Measurements from ENCODE around the gene KRTAP16-1.

GRCh38 chr17:41343029-41343428 is 33.9 kb upstream of the KRTAP16-1 start:
- TF ChIP-seq, protein P1, sequence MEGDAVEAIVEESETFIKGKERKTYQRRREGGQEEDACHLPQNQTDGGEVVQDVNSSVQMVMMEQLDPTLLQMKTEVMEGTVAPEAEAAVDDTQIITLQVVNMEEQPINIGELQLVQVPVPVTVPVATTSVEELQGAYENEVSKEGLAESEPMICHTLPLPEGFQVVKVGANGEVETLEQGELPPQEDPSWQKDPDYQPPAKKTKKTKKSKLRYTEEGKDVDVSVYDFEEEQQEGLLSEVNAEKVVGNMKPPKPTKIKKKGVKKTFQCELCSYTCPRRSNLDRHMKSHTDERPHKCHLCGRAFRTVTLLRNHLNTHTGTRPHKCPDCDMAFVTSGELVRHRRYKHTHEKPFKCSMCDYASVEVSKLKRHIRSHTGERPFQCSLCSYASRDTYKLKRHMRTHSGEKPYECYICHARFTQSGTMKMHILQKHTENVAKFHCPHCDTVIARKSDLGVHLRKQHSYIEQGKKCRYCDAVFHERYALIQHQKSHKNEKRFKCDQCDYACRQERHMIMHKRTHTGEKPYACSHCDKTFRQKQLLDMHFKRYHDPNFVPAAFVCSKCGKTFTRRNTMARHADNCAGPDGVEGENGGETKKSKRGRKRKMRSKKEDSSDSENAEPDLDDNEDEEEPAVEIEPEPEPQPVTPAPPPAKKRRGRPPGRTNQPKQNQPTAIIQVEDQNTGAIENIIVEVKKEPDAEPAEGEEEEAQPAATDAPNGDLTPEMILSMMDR (IDR thresholded peaks at IDR 0.05): no peak
- TF ChIP-seq POLR2A (IDR thresholded peaks at IDR 0.05): no peak

Data from body of pancreas (tissue), 4 donors.